Medulla oblongata (tissue), 1 donor: ENCODE measurements around the gene UTS2R.

Experiments used
- DNase-seq: peaks from one replicate; pipeline ENCODE4 v3.0.0-alpha.2; 2015; ENCODE audit errors: extremely low spot score

Gene UTS2R

DNA sequence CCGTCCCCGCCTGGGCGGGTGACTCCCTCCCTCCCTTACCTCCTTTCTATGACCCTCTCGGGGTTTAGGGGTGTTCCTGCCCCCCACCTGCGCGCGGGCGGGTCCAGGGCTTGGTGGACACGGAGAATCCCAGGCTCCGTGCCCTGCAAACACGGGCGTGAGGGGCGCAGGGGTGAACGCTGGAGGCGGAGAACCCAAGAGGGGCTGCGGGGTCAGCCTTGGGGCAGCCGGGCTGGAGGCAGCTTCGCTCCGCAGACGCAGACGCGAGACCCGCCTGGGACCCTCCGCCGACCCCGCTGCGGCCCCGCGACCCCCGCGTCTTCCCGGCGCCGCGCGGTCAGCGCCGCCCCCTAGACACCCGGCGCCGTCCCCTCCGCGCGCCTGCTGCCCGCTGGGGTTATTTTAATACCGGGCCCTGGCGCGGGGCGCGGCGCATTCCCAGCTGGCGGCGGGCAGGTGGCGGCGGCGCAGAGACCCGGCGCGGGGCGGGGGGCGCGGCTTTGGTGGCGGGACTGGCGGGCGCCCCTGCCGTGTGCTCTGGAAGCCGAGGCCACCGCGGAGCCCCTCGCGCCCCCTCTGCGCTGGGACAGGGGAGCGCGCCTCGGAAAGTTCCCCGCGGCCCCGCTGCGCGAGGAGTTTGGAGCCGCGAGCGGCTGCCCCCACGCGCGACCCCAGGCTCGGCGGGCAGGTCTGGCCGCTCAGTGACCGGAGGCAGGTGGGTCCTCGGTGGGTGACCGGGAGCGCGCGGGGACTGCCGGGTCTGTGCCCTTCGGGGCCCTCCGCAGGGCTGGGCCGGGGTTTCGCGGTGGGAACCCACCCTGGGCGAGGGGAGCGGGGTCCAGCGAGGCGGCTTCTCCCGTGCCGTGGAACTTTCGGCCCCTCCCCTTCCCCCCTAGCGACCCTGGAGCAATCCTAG lies at the start of gene UTS2R:
Gene UTS2R (plus strand): TSS at position 433 of the 916 bp plus-strand sequence. CDS start 2,560 bp downstream, outside the sequence.
- no peak for DNase-seq

DNA sequence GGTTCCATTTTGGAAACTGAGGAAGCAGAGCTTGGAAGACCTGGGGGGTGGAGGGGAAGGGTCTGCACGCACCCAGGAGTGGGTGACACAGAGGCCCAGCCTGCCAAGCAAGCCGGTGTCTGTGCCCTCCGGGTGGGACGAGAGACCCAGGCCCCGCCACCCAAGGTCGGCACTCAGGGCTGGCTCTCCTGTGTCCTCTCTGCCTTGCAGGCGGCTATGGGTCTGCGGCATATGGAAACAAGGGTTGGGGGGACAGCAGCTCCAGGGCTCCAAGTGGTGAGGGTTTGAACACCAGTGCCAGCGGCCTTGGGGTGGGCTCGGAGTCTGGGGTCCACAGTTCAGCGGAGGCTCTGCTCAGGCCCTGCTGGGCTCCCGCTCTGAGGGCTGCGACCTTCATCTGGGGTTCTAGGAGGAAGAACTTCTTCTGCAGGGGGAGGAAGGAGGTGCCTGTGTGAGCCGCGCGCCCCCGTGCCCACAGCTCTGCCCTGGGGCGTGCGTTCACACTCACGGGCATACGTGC lies 49.6 kb upstream of the UTS2R start:
- DNase-seq, result no peak

DNA sequence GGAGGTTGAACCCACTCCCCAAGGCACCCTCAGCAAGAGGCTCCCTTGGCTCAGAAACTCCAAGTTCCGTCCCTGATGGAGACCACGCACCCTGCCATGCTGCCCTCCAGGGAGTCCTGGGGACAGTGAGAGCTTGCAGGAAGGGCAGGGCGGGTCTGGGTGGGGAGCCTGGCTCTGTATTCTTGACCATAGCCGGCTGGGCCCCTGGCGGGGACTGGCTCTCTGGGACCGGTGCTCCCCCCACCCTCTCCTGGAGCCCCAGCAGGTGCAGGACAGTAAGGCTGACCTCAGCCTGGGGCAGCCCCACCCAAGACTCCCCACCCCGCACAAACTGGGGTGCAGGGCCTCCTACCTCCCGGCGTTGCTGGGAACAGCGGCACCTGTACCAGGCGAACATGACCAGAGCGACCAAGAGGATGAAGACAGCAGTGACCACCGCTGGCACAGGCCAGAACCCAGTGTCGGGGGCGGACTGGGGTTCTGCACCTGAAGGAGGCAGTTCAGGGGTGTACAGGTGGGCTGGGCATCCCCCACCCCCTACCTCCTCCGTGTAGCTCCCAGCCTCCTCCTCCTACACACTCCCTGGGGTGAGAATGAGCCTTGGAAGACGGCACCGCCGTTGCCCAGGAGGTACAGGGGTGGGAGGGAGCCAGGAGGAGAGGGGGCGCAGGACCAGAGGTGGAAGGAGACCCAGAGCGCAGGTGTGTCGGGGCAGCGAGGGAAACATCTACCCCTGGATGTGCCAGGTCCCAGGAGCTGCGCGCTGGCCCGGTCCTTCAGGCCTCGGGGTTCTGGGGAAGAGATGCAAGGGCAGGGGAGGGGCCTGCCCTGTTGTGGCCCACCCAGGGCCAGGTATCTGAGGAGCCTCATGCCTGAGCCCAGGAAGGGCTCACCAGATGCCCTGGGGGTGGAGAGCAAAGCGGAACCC lies 48.8 kb upstream of the UTS2R start:
- no peak for DNase-seq

DNA sequence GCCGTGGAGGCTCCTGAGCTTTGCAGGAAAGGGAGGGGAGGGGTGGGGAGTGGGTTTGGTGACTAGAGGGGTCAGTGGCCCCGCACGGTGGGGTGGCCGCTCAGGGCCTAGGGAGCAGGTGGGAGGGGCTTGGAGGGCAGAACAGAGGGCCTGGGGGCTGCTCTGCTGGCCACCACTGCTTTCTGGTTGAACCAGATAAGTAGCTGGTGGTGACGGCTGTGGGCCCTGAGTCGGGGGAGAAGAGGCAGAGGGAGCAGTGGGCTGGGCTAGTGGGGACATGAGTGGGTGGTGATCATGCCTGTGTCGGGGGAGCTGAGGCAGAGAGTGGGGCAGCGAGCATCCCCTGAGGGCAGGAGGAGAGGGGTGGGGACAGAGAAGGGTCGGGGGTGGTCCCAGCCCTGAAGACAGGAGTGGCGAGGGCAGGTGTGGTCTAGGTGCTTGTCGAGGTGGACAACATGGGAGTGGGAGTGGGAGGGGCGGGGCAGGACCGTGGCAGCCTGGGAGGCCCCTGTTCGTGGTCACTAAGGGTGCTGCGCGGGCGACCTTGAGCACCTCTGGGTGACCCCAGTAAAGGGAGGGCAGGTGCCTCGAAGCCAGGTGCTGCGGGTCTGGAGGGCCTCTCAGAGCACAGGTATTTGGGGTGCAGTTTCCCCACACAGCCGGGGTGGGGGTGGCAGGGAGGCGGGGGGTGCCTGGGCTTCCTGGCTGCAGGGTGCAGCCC lies 47.9 kb upstream of the UTS2R start:
- DNase-seq, result no peak

DNA sequence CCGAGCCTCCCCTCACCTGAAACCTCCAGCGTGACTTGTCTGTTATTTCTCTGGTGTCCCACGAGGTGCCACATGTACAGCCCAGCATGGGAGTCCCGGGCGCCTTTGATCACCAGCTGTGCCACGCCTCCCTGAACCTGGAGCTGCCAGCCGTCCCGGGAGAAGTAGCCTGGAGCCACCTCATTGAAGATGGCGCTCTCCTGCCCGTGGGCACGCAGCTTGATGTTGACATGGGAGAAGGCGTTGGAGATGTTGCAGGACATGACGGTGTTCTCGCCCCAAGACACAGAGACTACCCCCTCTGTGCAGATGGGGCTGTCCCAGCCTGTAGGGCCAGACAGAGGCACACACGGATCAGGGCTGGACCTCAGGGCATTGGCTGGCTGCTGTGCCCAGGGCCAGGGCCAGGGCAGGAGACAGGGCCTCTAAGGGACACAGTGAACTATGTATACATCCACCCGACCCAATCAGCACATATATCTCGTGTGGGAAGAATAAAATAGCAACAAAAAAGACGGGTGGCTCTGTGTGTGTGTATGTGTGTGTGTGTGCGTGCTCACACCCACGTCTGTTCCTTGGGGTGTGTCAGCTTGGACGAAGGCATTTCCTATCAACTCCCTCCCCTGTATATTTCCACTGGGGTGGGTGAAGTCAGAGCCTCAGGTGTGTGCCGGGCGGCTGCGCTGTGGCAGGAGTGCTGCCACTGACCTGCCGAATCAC lies 46.8 kb upstream of the UTS2R start:
- DNase-seq, result no peak

DNA sequence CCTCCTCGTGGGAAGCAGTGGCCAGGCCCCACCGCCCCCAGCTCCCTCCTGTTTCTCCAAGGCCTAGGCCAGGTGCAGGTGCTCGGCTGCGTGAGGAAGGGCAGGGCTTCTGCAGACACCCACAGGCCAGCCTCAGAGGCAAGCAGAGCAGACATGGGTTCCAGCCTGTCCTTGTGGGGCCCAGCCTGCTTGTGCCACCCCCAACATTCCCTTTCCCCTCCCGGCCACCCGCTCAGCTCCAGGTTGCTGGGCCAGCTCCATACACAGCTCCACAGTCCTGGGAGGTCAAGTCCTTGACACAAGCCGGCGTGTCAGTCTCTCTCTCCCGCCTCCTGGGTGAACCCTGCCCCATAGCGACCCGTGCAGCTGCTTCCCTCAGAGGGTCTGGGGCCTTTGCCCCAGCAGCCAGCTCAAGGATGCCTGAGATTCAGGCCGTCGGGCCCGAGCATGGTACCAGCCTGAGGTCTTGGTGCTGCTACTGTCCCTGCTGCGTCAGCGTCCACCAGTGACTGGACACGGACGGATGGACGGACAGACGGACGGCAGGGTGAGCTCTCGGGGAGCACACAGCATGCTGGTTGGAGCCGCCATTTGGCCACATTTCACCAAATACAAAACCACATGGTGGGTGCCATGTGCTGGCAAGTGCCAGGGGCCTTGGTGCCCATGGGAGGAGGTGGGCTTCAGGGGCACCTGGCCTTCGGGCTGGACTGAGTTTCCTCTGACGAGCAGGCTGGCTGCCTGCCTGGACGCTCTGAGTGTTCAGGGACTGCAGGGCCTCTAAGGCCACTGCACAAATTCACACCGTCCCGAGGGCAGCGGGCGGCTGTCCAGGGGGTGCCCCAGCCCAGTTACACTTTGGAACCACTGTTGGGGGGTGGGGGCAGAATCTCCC lies 46.0 kb upstream of the UTS2R start:
- DNase-seq, result no peak

DNA sequence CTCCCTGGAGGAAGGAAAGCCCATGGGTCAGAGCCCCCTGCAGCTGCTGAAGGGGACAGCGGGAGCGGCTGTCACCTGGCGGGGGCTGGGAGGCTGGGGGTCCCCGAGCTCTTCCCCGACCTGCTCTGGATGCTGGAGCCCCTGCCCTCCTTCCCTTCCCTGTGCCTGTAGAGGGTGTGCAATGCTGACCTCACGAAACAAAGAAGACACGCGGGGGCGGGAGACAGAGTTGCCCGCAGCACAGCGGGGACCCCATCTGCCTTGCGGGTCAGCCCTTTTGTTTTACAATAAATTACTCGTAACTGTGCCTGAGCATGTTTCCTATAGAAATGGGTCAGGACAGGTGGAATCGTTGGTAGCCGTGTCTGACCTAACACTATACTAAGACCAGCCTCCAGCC lies 44.3 kb upstream of the UTS2R start:
- no peak for DNase-seq

DNA sequence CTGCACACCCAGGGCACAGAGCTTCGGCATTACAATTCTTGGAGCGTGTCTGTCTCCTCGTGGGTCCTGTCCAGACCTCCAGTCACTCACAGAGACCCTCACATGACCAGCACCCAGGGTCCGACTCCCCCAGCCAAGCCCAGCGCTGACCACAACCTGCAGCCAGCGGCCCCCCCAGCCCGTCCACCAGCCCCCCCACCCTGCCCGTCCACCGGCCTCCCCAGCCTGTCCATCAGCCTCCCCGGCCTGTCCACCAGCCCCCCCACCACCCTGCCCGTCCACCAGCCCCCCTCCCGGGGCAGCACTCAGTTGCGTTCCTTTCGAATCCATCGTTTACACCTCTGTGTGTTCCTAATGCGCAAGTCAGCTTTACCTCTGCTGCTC lies 43.8 kb upstream of the UTS2R start:
- DNase-seq, result no peak

DNA sequence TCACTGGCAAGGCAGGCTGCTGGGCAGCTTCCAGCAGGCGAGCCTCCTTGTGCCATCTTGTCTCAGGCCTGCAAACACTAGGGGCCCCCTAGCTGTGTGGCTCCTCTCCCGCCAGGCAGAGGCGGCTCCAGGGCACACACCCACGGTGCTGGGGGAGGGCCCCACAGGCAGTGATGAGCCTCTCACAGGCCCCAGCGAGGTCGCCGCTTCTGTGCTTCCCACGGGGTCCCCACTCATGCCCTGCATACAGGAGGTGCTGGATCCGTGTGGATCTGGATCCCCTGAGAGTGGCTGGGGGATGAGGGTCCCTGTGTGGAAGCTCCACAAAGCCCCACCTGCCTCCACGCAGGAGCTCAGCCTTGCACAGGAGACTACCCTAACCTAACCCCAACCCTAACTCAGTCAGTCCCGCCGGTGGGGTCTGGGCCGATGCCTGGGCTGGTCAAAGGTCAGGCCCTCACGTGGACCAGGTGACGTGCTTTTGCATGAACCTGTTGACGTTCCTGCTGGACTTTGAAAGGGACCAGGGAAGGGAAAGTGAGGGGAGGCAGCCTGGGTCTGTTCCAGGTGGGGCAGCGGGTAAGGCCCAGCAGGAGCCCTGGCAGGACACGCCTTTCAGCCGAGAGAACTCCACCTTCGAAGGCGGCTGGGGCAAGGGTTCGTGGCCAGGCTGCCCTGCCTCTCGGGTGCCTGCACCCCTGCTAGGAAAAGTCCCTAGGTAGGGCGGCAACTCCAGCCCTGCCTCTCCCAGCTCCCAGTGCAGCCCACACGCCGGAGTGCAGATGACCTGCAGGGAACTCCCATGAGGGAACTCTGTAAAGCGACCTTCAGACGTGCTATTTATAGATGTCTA lies 43.2 kb upstream of the UTS2R start:
- DNase-seq, result no peak

DNA sequence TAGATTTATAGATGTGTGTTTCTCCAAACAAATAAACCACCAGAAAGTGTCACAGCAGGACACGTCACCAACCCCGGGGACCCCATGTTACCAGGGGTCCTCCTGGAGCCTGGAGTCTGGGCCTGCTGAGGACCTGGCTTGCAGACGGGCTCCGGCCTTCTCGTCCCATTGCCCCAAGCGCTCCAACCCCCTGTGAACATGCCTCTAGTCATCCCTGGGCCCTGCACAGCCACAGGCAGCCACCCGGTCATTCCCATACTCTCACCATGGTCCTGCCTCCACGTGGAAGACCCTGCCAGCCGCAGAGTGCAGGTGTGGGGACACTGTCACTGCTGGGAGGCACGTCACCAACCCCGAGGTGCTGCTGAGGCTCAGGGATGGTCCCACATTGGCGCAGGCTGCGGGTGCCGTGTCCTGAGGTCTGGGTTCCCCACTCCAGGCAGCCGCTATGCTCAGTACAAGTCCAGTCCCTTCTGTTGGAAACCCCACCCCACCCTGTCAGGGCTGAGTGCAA lies 42.5 kb upstream of the UTS2R start:
- no peak for DNase-seq

DNA sequence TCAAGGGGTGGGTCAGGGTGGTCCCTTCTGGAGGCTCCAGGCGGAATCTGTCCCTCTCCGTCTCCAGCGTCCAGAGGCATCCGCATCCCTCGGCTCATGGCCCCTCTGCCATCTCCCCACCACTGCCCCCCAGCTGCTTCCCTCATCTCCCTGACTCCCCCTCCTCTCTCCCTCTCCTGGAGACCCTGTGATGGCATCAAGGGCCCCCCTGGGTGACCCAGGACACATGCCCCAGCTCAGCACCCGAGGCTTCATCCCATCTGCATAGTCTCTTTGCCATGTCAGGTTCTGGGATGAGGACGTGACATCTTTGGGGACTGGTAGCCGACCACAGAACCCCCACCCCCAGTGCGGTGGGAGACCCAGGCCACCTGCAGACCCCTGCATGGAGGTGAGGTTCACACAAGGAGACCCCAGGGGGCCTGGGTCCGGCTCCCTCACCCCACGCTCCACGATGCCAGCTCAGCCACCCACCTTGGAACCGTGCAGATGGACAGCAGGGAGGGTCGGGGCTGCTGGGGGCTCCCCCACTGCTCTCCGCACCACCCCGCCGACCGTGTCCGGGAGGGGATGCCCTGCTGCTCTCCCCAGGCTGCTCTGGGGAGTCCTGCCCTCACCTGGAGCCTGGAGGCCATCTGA lies 41.8 kb upstream of the UTS2R start:
- DNase-seq, result no peak

DNA sequence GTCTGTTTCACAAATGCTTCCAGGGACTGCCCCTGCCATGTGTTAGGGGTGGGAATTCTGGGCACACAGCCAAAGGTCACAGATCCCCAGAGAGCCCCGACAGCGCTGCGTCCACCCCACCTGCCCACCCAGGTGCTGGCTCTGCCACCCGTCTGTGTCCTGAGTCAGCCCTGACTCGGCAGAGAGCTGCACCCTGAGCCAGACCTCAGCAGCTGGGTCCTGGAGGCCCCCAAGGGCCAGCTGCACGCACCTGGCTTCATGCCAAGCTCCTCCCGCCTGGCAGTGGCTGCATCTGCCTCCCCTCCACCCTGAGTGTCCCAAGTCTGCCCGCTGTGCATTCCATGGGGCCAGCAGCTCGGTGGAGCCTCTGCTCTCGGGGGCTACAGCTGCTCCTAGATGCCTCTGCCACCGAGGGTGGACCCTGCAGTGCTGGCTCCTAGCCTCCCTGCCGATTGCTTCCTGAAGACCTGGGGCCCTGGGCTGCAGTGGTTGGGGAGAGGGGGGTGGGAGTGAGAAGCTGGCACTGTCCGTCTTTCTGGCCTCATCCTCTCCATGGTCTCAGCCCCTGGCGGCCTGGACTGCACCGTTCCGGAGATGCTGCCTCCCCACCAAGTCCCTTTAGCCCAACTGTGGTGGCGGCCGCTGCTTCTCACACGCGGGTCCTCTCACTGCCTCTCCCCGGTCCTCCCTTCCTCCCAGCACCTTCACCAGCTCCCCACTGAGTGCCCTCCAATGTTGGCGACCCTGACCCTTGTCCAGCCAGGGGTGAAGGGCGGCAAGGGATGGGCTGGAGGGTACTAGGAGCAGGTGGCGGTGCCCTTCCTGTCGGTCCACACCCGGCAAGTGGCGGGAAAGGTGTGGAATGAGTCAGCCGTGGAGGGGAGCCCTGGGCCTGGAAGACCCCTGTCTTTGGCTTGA lies 41.0 kb upstream of the UTS2R start:
- no peak for DNase-seq

DNA sequence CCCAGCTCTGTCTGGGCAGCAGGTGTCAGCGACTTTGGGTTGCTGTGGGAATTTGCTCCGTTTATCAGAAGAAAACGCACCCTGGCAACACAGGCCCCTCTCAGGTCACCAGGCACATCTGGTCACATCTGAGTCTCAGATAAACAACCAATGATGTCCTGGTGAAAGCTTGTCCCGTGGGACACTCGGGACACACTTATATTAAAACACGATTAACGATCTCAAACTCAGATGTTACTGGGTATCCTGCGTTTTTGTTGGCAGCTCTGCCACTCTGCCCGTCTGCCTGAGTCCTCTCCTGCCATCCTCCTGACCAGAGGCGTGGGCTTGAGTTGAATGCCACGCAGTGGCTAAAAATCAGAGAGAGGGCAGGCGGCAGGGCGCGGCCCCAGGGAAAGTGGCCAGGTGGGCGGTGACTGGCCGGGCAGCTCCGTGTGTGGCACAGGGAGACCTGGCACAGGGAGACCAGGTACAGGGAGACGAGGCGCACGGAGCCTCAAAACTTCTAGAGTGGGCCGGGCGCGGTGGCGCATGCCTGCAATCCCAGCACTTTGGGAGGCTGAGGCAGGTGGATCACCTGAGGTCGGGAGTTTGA lies 40.1 kb upstream of the UTS2R start:
- no peak for DNase-seq

DNA sequence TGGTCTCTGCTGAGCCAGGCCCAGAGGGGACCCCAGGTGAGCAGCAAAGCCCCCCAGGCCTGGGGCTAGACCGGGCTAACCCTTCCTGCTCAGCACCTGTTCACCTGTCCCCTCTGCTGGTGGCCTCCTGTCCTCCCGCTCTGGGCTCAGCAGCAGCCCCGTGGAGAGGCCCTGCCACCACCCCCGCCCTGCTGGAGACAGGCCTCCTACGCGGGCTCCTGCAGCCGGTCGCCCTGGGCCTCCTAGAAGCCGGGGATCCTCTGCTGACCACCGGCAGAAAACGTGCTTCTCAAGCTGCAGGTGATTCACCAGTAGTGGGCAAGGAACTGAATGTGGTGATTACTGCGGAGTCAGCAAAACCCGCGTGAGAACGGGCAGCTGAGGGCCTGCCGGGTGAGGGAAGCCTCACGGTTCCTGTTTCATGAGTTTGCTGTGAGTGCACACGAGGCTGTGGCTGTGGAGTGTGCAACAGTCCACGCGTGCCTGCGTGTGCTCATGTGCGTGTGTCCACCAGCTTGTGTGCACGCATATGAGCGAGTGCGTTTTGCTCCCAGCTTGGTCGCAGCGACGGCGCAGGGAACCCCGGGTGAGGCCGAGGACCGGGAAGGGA lies 38.8 kb upstream of the UTS2R start:
- DNase-seq, result peak; percentile 66

DNA sequence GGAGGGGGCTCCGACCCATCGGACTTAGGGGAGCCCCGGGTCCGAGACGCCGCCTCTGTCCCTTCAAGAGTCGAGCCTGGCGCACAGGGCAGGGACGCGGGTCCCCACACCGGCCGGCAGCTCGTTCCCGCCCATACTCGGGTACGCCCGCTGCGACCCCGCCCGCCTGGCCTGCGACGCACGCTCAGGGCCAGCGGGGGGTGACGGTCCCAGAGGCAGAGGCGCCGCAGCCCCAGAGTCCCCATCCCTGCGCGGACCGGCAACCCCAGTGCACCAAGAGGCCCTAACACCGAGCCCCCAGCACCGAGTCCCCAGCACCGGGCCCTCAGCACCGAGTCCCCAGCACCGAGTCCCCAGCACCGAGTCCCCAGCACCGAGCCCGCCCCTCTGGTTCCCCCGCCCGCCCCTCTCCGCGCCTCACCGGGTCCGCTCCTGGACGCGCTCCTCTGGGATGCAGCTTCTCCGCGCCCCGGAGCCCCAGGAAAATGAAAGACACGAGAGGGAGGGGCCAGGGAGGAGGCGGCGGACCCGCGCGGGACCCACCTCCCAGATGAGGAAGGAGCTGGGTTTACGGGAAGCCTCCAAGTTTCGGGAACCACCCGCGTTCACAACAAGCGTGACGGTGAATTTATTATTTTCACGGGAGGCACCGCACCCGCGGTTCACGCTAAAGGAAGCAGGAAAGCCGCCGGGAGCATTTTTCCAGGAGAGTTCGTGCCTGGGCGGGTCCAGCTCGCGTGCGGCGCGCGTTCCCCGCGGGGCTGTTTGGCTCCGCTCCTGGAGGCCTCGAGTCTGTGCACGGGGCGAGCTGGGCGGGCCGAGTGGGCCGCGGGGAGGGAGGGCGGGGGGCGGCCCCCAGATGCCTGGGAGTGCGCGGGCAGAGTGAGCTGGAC lies 38.0 kb upstream of the UTS2R start, which contains the start of gene SECTM1:
Gene SECTM1 (minus strand): TSS at position 488 of the 893 bp plus-strand sequence. CDS start 6,526 bp downstream, outside the sequence.
- DNase-seq, result peak; percentile 4
